ENCODE results near the gene MOSPD2. TPM values are rescaled to one million over a fixed set of nuclear protein-coding genes. Genes with fewer than 3 reads are reported as not detected.

The MOSPD2 gene
- total and polyA plus RNA-seq, 2 donors (not counting 3 experiments of a cell fraction or from before 2014, with no cell fraction given), result 4.9 to 14.9 TPM

- no TSS peak for BruUV-seq (replicated peaks)
- no peak overlapping the region for H3K4me2 ChIP-seq (ENCODE audit: insufficient read depth, low read length)
Observed at GRCh38 chrX:14865201-14865600, 8.0 kb upstream of the MOSPD2 start.

More at GRCh38 chrX:14865201-14865600, 8.0 kb upstream of the MOSPD2 start:
- DNase-seq (ENCODE audit: low read depth, low spot score), result peak; percentile 19
- Histone ChIP-seq H4K20me1 (replicated peaks; ENCODE audit: control insufficient read depth, extremely low read depth, insufficient read depth, low read length) (no peaks in the 10 kb centered on the region), H3K36me3 (ENCODE audit: control insufficient read depth in 2 of 2, extremely low read depth in 1 of 2, insufficient read depth in 2 of 2, low read length in 2 of 2) (no peaks in the 10 kb centered on the region), H3K79me2 (ENCODE audit: control insufficient read depth, insufficient read depth, low read length) (peaks cover 26% of the 10 kb centered on the region), H3K4me3 (replicated peaks in 1 of 3; ENCODE audit: insufficient read depth in 1 of 3, low read depth in 1 of 3, low read length in 3 of 3) (no peak overlapping the region), H3K4me1 (ENCODE audit: control insufficient read depth, extremely low read depth, insufficient read depth, low read length) (no peaks in the 10 kb centered on the region), H2AFZ (ENCODE audit: low read depth, low read length) (no peak overlapping the region), H3K9ac (replicated peaks; ENCODE audit: extremely low read depth, insufficient read depth, low read length) (no peak overlapping the region), H3K27me3 (ENCODE audit: control insufficient read depth in 2 of 2, insufficient read depth in 2 of 2, low read length in 2 of 2) (no peaks in the 10 kb centered on the region), H3K27ac (ENCODE audit: insufficient read depth, low read depth, low read length) (no peak overlapping the region), H3K9me3 (replicated peaks; ENCODE audit: control insufficient read depth, insufficient read depth, low read length) (no peaks in the 10 kb centered on the region), H3K9me1 (replicated peaks; ENCODE audit: control insufficient read depth, extremely low read depth, insufficient read depth, low read length) (no peaks in the 10 kb centered on the region)
- TF ChIP-seq POLR2AphosphoS5 (IDR thresholded peaks at IDR 0.05; ENCODE audit: insufficient read depth, low read depth, low read length), result no peak
- no peak for TF ChIP-seq MYC (IDR thresholded peaks at IDR 0.05; ENCODE audit: low read depth, low read length)
- no peak for TF ChIP-seq JUN (IDR thresholded peaks at IDR 0.05; ENCODE audit: borderline replicate concordance, insufficient read depth, insufficient read length, low read depth)
- no peak for TF ChIP-seq POLR2A (IDR thresholded peaks at IDR 0.05; ENCODE audit: low read depth, low read length)
- no peak for TF ChIP-seq EZH2 (IDR thresholded peaks at IDR 0.05; ENCODE audit: borderline replicate concordance, low read depth, low read length, severe bottlenecking)
- no peak for TF ChIP-seq MAX (IDR thresholded peaks at IDR 0.05; ENCODE audit: insufficient read depth, insufficient read length)
- TF ChIP-seq CTCF (IDR thresholded peaks at IDR 0.05; ENCODE audit: extremely low read depth in 1 of 2, insufficient read depth in 1 of 2, low read depth in 1 of 2, low read length in 2 of 2), result no peak
- no peak for TF ChIP-seq GATA2 (IDR thresholded peaks at IDR 0.05; ENCODE audit: insufficient read depth, insufficient read length, low read depth, low read length)
- TF ChIP-seq FOS (IDR thresholded peaks at IDR 0.05; ENCODE audit: borderline replicate concordance, insufficient read depth, low read length), result no peak
- no peak for FAIRE-seq
- intact Hi-C loops (cut with micrococcal nuclease) (no loop called here), dilution Hi-C loops (cut with MboI; ENCODE audit: extremely low pct_ligation_motif_present, low sequenced_read_pairs) (no loop called here)
- POLR2A ChIA-PET, result no interaction called here
- CTCF ChIA-PET, result no interaction called here

Data from endothelial cell of umbilical vein (primary cell).